SK-N-SH (cell line): ENCODE results near the gene NPR1.
"Not testable (repeated sequence)": the region's sequence is repeated elsewhere in the genome, so short reads cannot be mapped to it uniquely, and the experiment has no call there.

Experiments used
- CTCF ChIP-seq: fragments of 200-600 bp; sonication (generic); IDR thresholded peaks from 2 replicates; pipeline ENCODE4 v1.6.1; 2017; ENCODE audit warnings: antibody characterized with exemption, mild to moderate bottlenecking, moderate library complexity
- EP300 ChIP-seq, 2 experiments: IDR thresholded peaks; 2 replicates each; pipeline versions ENCODE4 v1.4.0 to v1.6.1; 2012; ENCODE audit warnings: borderline replicate concordance in 1 of 2, low read depth in 1 of 2, low read length in 1 of 2
- FOXJ3 ChIP-seq: sonication (generic); formaldehyde crosslinking; IDR thresholded peaks from 2 replicates; pipeline ENCODE4 v1.5.1; 2020; ENCODE audit warnings: mild to moderate bottlenecking, missing genetic modification reagents
- FOXM1 ChIP-seq: IDR thresholded peaks from 2 replicates; pipeline ENCODE4 v1.4.0; 2012; ENCODE audit warnings: low read depth, mild to moderate bottlenecking
- JUND ChIP-seq: IDR thresholded peaks from 2 replicates; pipeline ENCODE4 v1.4.0; 2012
- MAX ChIP-seq: IDR thresholded peaks from 2 replicates; pipeline ENCODE4 v1.4.0; 2012; ENCODE audit warnings: low read depth
- POLR2AphosphoS5 ChIP-seq: IDR thresholded peaks from 2 replicates; pipeline ENCODE4 v1.6.1; 2012; ENCODE audit warnings: low read depth, low read length
- RAD21 ChIP-seq: IDR thresholded peaks from 2 replicates; pipeline ENCODE4 v1.6.1; 2012; ENCODE audit warnings: mild to moderate bottlenecking, low read length
- SMC3 ChIP-seq: IDR thresholded peaks from 2 replicates; pipeline ENCODE4 v1.6.1; 2012; ENCODE audit warnings: low read depth, low read length, improper control_type of control experiment
- TAF1 ChIP-seq: IDR thresholded peaks from 2 replicates; pipeline ENCODE4 v1.6.1; 2012; ENCODE audit warnings: low read depth, mild to moderate bottlenecking, low read length, moderate library complexity, borderline replicate concordance
- USF2 ChIP-seq: fragments of 150-350 bp; IDR thresholded peaks from 2 replicates; pipeline ENCODE4 v1.6.1; 2017; ENCODE audit warnings: antibody characterized with exemption, low read length, low read depth, borderline replicate concordance
- YY1 ChIP-seq: IDR thresholded peaks from 2 replicates; pipeline ENCODE4 v1.4.0; 2012; ENCODE audit warnings: low read depth, mild to moderate bottlenecking

GRCh38 chr1:153716211-153716610 is 37.7 kb downstream of the NPR1 start:
- not testable (repeated sequence) for TF ChIP-seq FOXJ3 (CRISPR knock-in tag); CTCF; MAX; SMC3; USF2; YY1; EP300 (IDR thresholded peaks at IDR 0.05; ENCODE audit: borderline replicate concordance in 1 of 2, low read depth in 1 of 2, low read length in 1 of 2); POLR2AphosphoS5; FOXM1; RAD21; JUND; TAF1
